Measurements from ENCODE around the gene FBXO33. TPM values are rescaled to one million over a fixed set of nuclear protein-coding genes. Genes with fewer than 3 reads are reported as not detected.

FBXO33 gene
- total RNA-seq, 1 donor from 2014 or later: 9.9 TPM

DNA sequence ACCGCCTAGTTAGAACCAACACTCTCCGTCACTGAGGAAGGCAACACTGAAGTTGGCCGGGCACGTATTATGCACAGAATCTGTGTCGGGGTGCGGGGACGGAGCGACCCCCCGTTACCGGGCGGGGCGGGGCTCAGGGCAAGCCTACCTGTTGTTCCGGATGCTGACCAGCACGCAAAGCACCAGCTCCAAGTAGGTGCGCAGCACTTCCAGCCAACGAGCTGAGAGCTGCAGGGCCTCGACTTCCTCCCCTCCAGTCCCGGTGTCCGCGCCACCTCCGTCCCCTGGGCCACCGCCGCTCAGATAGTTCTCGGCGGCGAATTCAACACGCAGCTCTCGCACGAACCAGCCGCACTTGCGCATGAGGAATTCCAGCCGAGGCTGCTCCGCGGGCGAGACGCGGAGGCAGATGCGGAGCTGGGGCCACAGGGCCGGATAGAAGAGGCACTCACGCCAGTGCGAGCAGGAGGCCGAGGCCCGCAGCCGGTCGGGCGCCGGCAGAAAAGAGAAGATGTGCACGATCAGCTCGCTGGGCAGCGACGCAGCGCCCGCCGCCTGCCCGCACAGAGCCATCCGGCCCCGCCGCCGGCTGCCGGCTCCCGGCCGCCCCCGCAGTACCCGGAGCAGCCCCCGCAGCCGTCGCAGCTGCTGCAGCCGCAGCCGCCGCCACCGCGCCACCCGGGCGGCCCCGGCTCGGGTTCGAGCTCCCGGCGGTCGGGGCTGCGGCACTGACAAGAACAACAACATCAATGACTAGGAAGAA is 636 bp downstream of the FBXO33 start:
- peak; percentile 47 for DNase-seq (ENCODE audit: low read depth)

DNA sequence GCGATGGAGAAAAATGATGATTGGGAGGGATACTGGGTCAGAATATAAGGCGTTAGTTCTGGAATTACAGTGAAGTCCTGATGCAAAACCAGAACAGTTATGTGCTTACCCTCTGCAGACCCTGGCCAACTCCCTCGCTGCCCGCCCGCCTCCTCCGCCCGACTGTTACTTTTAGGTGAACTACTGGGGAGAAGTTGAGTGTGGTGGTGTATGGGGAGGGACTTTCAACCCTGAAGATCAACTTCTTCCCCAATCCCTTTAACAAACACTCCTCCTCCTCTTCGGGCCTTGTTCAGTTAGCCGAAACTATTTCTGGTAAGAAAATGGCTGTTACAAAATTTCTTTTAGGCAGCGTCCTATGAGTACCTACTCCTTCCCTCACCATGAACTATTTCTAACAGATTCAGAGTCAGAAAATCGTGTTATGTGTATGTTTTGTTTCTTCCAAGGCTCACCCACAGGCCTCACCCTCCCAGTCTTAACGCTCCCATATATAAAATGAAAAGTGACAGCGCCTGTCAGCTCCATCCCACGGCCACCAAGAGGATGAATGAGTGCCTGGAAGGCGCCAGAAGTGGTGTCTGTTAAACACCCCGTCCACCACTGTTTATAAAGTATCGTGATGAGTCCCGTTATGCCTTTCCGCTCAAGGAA is 1.3 kb downstream of the FBXO33 start:
- peak; percentile 18 for DNase-seq (ENCODE audit: low read depth)

DNA sequence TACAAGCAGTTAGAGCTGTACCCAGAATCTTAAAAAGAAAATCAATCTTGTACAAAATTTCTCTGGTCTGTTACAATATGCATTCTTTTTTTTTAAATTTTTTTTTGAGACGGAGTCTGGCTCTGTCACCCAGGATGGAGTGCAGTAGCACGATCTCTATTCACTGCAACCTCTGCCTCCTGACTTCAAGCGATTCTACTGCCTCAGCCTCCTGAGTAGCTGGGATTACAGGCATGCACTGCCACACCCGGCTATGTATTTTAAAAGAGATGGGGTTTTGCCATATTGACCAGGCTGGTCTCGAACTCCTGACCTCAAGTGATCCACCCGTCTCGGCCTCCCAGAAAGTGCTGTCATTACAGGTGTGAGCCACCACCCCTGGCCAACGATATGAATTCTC is 4.1 kb downstream of the FBXO33 start:
- no peak for DNase-seq (ENCODE audit: low read depth)

DNA sequence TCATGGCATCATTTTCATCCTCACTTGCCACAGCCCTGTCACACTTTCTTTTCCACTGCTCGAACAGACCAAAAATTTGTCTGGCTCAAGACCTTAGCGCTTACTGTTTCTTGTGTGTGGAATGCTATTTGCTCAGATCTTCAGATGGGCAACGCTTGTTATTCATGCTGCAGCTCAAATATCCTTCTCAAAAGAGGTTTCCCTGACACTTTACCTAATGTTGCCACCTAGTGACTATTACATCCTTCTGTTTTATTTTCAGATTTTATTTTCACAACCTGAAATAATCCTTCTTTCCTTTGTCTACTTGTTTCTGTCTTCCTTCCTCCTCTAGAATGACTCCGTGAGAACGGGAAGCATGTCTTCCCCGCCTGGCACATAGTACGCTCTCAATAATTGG is 5.6 kb downstream of the FBXO33 start:
- peak; percentile 40 for DNase-seq (ENCODE audit: low read depth)

DNA sequence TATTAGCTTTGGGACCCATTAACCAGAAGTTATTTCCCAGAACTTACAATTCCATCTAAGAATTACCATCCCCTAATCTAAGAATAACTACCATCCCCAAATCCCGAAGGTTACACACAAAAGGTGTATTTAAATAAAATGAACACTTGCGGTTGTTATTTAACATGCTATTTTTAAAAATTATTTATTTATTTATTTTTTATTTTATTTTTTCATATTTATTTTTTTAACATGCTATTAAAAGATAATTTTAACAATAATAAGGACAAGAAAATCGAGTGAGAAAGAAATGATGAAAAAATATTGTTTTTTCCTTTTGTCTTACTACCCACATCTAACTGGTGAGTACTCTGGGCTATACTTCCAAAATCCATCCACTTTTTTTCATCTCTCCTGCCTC is 6.3 kb downstream of the FBXO33 start:
- no peak for DNase-seq (ENCODE audit: low read depth)

DNA sequence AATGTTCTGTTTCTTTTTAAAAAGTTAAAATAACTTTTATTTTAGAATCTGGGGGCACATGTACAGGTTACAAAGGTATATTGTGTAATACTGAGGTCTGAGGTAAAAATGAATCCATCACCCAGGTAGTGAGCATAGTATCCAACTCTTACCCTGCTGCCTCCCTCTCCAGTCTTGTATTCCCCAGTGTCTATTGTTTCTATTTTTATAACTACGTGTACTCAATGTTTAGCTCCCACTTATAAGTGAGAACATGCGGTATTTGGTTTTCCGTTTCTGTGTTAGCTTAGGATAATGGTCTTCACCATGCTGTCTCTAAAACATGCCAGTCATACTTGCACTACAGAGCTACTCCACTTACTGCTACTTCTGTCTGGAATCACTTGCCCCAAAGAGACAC is 8.4 kb downstream of the FBXO33 start:
- no peak for DNase-seq (ENCODE audit: low read depth)

DNA sequence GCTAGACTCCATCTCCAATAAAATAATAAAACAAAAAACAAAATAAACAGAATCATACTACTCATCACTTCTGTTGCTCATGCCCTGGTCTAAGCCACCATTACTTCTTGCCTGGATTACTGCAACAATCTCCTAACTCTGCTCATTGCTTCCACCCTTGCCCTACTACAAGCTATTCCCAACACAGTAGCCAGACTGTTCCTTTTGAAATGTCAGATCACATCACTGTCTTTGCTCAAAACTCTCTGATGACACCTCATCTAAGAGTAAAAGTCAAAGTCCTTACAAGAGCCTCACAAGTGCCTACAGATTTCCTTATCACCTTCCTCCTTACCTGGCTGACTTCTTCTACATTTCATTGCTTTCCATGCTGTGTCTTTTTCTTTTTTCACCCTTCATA is 10.0 kb downstream of the FBXO33 start:
- no peak for DNase-seq (ENCODE audit: low read depth)

DNA sequence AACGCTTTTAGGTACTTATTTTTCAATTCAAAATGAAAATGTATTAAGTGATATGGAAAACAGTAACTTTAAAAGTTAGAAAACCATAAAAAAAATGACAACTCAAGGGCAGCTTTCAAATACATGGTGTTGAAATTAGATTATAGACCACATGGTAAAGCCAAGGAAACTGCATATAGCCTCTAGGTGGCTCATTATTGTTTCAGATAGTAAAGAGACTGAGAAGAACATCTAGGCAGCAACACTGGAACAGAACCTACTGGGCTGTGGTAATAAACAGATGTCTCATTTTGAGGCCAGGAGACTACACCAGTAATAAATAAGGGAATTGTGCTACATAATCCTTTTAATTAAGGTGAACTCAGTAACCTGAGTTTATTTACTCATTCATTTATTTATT is 13.0 kb downstream of the FBXO33 start:
- DNase-seq (ENCODE audit: low read depth): no peak

DNA sequence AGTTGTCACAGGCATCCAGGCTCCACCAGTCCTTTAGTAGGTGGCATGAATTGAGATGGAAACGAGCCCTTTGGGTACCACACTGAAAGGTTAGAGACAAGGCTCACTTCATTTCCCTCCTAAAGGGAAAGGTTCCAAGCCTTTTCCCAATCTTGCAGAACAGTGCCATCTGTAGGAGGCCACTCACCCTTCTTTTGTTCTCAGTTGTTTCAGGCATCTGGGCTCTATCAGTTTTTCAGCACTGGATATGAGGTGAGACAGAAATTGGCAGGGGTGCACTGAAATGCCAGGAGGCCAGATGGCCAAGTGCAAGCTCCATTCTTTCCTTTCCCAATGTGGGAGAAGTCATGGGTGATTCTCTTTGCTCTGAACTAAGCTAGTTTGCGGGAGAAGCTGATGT is 15.2 kb downstream of the FBXO33 start:
- no peak for DNase-seq (ENCODE audit: low read depth)

DNA sequence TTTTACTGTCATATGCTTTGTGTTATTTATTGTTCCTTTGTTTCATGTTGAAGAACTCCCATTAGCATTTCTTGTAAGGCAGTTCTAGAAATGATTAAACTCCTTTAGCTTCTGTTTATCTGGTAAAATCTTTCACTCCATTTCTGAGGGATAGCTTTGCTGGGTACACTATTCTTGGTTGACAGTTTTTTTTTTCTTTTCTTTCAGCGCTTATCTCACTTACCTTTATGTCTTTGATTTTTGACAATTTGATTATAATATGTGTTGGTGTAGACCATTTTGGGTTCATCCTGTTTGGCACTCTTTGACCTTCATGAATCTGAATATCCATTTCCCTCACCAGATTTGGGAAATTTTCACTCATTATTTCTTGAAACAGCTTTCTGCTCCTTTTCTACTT is 16.2 kb downstream of the FBXO33 start:
- DNase-seq (ENCODE audit: low read depth): no peak

DNA sequence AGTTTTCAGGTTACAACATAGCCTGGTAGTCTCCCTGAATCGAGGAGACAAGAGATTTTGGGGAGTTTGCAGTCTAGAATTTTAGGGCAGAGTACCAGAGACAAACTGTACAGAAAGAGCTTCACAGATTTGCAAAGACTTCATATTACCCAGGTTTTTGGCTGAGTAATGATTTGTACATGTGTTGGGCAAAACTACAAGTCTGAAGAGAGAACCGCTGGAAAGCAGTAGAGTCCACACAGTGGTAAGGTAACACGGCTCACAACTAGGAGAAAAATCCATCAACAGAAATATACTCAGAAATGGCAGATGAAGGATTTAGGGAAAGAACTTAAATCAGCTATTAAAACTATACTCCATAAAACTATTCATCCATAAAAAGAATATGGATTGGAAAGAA is 25.7 kb downstream of the FBXO33 start:
- DNase-seq (ENCODE audit: low read depth): no peak

DNA sequence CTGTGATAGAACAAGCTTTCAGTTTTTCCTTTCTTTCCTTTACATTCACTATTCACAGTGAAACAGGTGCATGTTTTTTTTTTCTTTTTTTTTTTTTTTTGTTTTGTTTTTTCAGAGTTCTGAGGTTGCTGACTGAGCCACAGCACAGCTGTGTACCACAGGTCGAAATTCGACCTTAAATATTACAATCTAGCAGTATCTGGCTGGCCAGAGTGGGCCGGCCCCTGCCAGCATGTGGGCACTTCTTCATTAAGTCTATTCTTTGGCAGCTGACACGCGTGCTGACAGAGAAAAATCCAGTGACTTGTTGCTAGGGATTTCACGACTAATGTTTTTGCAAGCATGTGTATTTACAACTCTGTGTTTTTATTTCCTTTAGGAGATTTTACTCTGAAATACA is 33.9 kb downstream of the FBXO33 start:
- DNase-seq (ENCODE audit: low read depth): peak; percentile 37

DNA sequence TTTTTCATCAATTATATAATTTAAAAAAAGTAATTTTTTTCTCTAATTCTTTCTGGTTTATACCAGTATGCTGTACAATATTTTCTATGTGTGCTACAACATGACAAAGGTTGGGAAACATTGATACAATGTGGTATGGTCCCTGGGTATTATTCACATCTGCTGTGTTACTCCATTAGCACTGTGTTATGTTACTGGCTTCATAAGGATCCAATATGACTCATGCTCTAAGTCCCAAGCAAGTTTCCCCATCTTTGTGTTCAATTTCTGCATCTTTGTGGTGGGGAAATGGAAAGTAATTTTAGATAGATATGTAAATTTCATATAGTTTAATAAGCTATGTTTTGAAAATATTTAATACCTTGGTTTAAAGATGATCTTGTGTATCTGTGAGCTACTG is 35.8 kb downstream of the FBXO33 start:
- no peak for DNase-seq (ENCODE audit: low read depth)

DNA sequence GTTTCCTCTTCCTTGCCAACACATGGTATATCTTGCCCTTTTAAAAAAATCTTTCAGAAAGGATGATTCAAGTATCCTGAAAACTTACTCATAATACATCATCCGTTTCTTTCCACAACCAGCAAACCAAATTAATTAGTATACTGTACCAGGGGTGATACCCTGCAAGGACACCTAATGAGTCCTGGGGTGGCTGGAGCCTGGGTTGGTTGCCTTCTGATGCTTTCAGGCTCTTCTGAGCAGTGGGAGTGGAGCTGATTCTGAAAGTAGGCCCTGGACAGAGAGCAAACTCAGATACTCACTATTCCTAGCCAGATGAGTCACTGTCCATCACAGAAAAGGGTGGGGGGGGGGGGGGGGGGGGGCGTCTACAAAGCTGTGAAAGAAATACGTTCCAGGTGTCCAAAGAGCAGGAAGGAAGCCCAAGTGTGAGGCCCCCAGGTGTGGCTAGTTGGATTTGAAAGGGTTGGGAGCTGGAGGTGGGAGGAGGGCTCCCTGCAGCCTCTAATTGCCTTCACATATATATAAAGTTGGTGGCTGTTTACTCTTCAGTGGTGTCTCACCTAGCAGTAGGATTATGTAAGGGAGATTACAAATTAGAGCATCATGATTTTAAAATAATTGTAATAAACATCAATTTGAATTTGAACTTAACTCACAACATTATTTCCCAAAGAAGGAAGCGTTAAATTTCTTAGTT is 36.5 kb downstream of the FBXO33 start:
- no peak for DNase-seq (ENCODE audit: low read depth)

DNA sequence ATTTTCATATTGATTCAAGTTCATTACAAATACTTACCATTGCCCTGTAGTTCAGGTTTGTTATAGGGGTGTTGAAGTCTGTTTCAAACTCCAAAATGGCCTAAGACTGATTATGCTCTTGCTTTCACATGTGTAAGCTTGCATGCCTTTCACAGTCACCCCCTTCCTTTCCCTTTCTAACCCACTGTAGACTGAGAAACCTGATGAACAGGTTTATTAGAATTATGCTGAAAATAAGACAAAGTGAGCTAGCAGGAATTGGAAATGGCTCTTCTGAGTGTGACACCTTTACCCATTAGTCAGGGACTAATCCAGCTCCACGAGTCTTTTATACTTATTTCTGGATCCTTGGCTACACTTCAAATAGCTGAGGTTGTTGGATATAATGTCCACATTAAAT is 38.9 kb downstream of the FBXO33 start:
- DNase-seq (ENCODE audit: low read depth): no peak

DNA sequence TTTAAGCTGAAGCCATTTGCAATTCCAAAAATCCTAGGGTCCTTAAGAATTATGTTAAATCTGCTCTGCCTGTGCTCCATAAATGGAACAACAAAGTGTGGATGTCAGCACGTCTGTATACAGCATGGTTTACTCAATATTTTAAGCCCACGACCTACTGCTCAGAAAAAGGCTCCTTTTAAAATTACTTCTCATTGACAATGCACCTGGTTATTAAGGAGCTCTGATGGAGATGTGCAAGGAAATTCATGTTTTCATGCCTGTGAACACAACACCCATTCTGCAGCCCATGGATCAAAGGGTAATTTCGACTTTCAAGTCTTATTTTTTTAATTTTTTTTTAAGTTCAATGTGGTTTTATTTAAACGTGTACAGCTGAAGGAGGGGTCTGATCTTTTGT is 48.1 kb downstream of the FBXO33 start:
- DNase-seq (ENCODE audit: low read depth): no peak

DNA sequence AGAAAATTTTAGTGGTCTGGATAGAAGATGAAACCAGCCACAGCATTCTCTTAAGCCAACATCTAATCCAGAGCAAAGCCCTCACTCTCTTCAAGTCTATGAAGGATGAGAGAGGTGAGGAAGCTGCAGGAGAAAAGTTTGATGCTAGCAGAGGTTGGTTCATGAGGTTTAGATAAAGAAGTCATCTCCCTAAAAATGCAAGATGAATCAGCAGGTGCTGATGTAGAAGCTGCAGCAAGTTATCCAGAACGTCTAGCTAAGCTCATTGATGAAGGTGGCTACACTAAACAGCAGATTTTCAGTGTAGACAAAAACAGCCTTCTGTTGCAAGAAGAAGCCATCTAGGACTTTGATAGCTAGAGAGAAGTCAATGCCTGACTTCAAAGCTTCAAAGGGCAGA is 48.5 kb downstream of the FBXO33 start:
- no peak for DNase-seq (ENCODE audit: low read depth)

DNA sequence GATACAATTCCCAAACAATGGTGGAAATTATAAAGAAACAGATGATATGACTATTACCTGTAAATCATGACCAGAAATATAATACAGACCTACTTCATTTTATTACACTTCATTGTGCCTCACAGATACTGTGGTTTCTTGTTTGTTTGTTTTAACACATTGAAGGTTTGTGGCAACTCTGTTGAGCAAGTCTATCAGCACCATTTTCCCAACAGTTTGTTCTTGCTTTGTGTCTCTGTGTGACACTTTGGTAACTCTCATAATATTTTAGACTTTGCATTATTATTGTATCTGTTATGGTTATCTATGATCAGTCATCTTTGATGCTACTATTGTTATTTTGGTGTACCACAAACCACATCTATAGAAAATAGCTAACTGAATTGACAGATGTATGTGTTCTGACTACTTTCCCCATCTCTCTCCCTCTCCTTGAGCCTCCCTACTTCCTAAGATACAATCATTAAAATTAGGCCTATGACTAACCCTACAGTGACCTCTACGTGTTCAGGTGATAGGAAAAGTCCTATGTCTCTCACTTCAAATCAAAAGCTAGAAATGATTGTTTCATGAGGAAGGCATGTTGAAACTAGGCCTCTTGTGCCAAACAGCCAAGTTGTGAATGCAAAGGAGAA is 49.1 kb downstream of the FBXO33 start:
- no peak for DNase-seq (ENCODE audit: low read depth)

DNA sequence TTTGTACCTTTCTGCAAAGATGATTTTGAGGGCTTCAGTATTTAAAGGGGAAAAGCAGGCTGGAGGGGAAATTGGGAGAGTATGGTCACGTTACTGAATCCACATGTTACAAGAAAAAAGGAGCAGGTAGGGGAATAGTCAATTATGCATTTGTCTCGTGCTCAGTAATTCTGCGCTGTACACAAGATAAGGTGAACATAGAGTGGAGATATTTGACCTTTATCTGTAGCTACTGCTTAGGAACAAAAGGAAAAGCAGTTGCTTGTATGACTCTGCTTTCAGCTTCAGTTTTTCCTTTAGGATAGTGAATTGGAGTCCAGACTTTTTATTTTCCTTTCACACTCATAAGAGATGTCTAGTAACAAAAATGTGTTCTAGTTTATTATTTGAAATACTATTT is 49.8 kb downstream of the FBXO33 start:
- DNase-seq (ENCODE audit: low read depth): no peak

DNA sequence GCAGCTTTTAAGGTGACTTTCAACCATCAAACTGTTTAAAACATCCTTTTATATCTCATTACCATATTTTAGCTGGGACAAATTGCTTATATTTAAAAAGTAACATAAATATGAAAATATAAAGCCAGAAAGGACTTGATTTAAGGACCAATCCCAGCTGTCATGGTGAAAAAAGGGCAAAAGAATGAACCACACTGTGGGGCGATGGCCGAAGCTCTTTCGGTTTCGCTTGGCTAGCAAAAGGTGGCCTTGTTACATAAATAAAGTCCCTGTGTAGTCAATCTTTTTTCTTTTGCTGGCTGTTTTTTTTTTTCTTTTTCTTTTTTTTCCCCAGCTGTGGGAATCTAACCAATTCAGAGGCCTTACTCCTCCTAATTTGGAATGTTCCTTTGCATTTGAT is 50.9 kb downstream of the FBXO33 start:
- DNase-seq (ENCODE audit: low read depth): no peak

DNA sequence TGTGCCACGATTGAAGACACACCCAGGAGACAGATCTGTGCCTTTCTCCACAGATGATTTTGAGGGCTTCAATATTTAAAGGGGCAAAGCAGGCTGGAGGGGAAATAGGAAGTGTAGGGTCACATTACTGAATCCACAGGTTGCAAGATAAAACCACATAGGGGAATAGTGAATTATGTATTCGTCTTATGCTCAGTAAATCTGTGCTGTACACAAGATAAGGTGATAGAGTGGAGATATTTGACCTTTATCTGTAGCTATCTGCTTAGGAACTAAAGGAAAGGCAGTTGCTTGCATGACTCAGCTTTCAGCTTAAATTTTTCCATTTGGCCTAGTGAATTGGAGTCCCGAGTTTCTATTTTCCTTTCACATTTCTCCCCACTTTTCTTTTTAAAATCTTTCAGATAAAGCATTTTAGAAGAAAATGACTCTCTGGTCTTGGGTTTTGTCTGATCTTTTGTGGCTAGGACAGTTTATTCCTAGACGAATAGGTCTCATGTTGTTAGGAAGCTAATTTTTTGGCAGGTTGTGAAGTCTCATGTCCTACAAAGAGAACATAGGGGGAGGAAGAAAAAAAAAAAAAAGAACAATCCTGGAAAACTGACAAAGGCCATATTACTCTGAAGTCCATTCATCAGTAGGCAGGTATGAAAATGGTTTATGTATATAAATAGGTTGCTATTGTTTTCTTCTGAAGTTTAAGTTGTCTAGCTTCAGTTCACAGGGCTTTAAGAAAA is 55.4 kb downstream of the FBXO33 start:
- DNase-seq (ENCODE audit: low read depth): peak; percentile 68

All from myocyte (in vitro differentiated cells).